GM21529 (cell line): ENCODE data around the gene ANKS1A.
"Not testable (repeated sequence)": the region's sequence is repeated elsewhere in the genome, so short reads cannot be mapped to it uniquely, and the experiment has no call there.

Experiments
- ATAC-seq: cut with Tn5 transposase; IDR thresholded peaks from one replicate; pipeline ENCODE4 v1.9.1; 2021; ENCODE audit not compliant: unreplicated experiment

Gene ANKS1A

DNA sequence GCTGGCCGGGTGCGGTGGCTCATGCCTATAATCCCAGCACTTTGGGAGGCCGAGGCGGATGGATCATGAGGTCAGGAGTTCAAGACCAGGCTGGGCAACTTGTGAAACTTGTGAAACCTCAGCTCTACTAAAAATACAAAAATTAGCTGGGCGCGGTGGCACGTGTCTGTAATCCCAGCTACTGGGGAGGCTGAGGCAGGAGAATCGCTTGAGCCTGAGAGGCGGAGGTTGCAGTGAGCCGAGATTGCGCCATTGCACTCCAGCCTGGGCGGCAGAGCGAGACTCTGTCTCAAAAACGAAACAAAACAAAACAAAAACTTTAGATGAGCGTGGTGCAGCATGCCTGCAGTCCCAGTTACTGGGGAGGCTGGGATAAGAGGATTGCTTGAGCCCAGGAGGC, 3.2 kb upstream of the ANKS1A start:
- ATAC-seq, result not testable (repeated sequence)

DNA sequence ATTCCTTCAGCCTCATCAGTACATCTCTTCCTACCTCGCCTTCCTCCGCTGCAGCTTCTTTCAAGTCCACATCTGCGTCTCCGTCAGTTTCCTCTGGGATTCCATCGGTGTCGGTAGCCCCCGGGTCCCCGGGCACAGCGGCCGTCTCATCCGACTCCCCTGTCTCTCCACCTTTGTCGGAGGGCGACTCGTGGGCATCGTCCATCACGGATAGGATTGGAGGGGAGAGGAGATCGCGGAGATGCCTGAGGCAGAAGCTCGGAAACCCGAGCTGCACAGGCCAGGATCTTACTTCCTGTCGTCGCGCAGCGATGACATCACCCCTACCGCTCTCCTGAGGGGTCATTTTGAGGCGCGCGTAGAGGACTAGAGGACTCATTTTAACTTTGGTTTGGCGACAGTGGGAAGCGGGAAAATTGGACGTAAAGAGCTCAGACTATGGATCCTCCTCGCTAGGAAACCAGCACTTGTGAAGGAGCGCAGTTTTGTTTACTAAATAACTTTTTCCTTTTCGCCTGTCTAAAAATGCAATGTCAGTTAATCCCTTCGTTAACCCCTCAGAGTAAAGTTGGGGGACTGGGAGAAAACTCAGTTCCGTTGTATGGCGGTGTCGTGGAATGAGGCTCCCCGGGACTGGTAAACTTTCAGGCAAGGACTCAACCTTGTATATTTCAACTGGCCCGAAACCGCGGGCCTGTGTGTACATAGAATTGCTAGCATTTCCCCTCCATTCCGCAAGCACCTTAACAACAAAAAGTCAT, 1.1 kb upstream of the ANKS1A start, which contains the start of gene TAF11:
Gene TAF11 (minus strand): TSS at position 290 of the 761 bp plus-strand sequence. CDS start 85 bp downstream, at position 205.
- peak; percentile 73 for ATAC-seq

DNA sequence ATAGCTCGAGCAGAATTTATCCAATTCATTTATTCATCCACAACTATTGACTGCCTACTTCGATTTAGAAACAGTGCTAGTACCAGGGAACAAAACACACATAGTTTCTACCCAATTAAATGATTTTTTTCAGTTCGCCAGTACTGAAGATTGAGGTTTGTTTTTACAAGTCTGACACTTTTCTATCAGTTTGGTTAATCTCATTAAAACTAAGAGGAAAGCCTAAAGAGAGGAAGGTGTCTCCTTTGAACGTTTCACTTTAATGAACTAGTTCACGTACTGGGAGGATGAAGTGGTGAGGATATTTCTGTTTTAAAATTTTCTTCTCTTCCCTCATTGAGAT, 570 bp upstream of the ANKS1A start:
- ATAC-seq, result no peak

DNA sequence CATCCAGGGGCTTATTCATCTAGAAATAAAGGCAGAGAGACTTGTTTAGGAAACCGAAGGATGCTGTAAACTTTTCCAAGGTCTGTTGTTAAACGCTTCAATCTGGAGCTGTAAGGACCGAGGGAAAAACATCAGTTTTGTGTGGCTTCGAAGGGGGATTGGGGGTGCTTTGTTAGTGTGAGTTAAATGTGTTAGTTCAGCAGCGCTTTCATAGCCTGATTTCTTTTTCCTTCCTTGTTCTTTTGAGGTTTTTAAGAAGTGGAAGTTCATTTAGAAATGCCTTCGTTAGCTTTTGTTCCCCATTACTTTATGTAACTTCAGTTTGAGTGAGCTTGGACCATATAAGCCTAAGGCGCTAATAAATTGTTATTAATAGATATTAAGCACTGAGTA, 1.5 kb downstream of the ANKS1A start:
- ATAC-seq, result no peak

DNA sequence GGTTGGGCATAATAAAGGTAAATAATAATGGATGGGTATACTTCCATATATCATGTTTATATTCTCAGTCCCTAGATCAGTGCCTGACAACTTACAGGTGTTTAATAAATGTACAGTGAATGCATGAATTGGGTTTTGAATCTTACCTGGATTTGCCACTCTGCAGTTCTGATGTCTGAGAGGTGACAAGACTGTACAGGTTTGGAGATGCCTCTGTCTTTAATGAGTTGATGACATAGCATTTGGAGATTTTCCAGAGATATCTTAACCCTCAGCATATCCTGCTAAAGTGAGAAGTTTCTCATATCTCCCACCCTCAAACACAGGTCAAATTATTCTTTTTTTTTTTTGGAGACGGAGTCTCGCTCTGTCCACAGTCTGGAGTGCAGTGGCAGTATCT, 2.2 kb downstream of the ANKS1A start:
- no peak for ATAC-seq

DNA sequence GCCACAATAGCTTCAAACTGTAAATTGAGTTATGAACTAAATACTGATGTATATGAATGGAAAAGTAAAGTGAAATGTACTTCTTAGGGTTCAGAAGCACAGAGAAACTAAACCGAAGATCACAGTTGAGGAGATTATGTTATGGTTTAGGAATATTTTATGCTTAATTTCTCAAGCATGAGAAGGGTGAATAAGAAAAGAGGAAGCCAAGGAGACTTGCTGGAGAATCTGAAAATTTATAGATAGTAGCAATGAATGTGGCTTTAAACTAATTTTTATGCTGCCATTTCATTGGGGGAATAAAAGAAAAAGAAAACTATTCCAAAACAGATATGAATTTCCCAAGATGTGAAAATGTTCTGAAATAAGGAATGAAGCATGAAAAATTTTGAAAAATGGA, 5.6 kb downstream of the ANKS1A start:
- ATAC-seq, result no peak

DNA sequence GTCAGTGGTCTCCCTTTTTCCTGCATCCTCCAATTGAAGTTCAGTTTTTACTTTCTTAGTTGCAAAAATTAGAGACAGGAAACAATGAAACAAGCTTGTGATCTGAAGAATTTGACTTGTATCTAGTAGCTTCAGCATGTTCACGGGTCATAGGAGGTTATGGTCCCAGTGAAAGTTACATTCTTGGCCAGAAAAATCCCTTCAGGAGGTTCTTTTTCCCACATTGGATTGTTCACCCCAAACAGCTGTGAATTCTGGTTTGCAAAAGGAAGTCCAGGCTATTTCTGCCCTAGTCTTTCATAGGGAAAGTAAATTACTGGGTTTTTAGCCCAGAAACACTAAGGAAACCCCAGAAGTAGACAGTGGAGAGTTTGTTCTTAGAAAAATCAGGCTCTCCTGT, 8.1 kb downstream of the ANKS1A start:
- ATAC-seq, result no peak

DNA sequence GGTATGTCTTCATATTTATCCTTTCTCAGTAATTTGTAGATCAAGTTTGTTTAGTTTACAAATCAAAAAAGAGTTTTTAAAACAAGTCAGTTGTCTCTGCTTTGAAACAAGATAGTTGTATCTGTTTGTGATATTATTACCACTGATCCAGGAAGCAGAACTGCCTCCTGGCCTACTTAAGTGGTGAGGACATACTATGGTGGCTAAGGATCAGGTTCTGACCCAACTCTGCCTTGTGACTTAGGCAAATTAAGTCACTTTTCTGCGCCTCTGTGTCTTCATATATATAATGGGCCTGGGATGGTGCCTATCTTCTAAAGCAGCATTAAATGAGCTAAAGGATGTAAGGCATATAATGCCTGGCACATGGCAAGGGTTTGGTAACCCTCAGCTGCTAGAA, 8.7 kb downstream of the ANKS1A start:
- ATAC-seq, result no peak

DNA sequence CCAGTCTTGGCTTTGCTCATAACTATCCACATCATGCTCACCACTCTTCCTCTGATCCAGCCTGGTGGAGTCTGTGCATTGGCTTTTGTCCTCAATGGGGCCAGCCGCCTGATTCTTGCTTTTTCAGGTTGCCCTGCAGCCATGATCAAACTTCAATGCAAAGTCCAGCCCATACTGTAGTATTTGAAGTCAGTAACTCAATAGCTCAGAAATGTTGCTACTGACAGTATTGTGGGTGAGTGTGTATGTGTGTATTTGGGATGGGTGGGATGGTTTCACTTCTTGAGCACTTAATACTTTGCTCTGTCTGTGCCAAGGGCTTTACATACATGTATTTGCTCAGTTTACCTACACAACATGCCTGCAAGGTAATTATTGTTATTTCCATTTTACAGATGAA, 10.7 kb downstream of the ANKS1A start:
- not testable (repeated sequence) for ATAC-seq

DNA sequence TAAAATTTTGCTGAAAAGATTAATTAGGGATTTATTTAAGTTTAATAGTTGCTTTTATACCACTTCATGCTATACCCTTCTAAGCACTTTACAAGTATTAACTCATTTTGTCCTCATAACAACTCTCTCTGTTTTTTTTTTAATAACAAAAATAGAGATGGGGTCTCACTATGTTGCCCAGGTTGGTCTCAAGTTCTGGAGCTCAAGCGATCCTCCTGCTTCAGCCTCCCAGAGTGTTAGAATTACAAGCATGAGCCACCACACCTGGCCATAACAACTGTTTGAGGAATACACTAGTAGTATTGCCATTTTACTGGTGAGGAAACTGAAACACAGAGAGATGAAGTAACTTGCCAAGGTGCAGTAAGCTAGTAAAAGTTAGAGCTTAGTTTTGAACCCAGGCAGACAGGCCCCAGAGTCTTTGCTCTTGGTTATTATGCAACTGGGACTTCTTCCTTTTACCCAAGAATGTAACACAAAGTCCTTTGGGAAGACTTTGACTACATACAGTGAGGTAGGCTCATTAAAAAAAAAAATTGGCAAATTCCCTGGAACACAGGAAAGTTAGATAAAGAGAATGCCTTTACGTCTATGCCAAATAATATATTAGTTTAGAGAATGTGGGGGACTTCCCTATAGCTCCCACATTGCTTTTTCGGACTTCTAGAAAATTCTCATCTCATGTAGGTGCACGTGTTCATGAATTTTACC, 11.4 kb downstream of the ANKS1A start:
- ATAC-seq, result no peak

DNA sequence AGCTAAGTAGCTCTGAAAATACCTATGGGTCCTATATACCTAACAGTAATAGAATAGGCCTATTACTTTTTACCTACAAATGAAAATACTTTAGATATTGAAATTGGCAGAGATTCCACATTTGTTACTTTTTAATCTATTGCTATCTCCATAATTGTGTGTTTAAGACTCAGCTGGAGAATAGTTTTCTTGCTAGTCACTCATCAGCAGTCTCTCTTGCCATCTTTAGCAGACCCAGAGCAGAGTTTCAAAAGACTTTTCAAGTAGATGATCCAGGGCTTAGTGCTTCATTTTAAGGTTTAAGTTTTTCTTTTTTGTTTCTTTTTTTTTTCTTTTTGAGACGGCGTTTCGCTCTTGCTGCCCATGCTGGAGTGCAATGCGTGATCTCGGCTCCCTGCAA, 12.9 kb downstream of the ANKS1A start:
- no peak for ATAC-seq

DNA sequence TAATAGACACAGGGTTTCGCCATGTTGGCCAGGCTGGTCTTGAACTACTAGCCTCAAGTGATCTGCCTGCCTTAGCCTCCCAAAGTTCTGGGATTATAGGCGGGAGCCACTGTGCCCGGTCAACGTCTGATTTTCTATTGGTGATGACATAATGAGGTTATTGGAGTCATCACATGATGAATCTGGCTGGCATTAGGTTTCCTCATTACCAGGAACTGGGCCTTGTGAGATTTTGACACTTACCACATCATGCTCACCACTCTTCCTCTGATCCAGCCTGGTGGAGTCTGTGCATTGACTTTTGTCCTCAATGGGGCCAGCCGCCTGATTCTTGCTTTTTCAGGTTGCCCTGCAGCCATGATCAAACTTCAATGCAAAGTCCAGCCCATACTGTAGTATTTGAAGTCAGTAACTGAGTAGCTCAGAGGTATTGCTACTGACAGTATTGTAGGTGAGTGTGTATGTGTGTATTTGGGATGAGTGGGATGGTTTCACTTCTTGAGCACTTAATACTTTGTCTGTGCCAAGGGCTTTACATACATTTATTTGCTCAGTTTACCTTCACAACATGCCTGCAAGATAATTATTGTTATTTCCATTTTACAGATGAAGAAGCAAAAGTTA, 16.0 kb downstream of the ANKS1A start:
- ATAC-seq, result no peak

DNA sequence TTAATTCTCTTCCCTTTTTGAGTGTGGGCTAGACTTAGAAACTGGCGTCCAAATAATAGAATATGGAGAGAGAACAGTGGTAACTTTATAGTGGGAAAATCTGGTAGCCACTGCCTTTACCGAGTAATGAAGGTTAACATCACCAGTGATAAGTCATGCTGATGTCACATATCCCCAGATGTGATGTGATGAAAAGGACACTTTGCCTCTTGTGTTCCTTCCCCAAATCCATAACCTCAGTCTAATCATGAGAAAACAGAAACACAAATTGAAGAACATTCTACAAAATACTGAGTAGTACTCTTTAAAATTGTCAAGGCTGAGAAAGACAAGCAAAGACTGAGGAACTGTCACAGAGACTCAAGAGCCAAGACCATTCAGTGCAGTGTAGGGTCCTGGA, 17.8 kb downstream of the ANKS1A start:
- no peak for ATAC-seq

DNA sequence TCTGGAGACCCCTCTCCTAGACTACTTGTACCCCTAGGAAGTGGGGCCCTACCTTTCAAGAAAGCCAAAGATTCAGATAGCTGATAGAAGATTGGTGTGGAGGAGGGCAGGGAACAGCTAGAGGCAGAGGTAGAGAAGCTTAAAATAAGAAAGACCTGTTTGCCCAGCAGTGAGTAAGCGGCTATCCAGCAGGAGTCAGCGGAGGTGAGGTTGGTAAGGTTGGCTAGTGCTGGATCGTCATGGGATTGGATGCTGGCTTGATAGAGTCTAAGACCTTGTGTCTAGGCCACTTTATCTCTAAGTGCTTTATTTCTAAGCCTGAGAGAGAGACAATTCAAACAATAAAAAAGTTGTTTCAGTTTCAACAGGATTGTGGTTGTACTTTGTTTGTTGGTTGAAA, 19.1 kb downstream of the ANKS1A start:
- no peak for ATAC-seq

DNA sequence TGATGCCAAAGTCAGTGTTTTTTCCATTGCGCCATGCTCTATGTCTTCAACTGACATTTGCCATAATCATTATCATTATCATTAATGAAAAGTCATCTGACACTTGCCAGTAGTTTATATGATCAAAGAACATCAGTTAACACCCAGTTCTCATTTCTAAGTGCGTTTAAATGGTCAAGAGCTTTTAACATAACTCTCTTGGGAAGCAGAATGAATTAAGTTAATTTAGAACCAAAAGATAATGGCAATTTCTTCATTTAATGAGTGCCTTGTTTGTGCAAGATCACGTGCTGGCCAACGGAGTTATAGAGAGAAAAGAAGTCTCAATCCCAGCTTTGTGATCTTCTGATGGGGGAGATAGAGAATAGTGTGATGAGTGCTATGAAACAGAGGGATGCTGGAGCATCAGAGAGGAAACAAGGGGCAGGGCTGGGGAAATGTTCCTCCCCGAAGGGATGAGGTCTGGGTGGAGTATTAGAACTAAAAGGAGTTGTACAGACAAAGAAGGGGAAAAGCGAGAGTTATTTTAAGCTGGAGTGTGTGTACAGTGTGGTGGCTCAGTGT, 20.3 kb downstream of the ANKS1A start:
- no peak for ATAC-seq

DNA sequence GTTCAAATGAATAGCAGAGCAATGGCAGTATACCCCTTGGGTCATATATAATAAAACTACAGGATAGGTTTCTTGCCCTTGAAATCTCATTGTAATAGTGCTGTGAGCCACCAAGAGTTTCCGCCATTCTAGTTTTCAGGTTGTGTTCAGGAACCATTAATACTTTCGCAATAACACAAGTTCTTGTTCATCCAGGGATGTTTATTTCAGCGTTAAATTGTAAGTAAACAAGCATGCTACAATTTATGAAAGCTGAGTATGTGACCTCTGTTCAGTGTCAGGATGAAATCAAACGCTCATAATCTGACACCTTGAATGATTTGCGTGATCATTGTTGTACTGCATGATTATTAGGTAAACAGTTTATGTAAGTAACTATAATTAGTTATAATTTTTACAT, 22.8 kb downstream of the ANKS1A start:
- ATAC-seq, result no peak

DNA sequence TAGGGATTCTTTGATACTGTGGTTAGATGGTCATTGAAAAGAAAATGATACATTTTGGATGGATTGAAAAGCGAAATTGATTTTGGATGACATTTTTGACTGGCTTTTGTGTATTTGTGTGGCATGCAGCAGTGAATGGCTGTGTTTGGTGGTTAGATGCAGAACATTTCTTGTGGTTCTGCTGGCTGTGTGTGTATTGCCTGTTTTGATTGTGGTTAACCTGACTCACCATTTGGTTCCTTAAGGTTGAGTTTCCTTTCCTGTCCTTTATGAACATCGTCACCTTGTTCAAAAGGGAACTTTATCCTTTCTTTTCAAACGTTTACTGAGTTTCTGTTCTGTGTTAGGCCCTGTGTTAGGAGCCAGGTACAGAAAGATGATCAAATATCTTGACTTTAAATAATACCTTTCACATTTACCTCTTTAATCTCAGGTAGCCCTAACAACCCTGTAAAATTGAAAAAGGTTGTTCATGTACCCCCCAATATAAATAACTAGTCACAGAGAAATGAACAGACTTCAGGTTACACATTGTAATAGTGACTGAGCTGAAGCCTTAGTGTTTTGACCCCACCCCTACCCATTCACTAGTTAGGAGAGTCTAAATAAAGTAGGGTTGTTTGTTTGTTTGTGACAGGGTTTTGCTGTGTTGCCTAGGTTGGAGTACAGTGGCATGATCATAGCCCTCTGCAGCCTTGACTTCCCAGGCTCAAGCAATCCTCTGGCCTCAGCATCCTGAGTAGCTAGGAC, 23.8 kb downstream of the ANKS1A start:
- ATAC-seq, result peak; percentile 80

DNA sequence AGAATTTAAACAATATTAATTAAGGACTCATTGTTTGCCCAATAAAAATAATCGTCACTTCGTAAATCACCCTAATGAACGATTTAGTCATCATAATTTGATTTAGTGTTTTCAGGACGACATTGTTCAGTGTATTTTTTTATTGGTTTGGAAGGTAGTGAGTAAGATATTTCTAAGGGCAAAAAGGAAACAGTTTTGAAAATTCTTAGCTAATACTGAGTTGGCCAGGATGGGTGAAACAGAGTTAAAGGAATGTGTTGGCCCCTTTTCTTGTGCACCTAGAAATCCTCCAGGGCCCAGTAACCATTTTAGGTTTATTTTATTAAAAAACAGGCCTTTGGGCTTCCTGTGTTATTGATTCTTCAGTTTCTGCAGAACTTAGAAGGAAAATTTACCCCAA, 25.3 kb downstream of the ANKS1A start:
- ATAC-seq, result no peak

DNA sequence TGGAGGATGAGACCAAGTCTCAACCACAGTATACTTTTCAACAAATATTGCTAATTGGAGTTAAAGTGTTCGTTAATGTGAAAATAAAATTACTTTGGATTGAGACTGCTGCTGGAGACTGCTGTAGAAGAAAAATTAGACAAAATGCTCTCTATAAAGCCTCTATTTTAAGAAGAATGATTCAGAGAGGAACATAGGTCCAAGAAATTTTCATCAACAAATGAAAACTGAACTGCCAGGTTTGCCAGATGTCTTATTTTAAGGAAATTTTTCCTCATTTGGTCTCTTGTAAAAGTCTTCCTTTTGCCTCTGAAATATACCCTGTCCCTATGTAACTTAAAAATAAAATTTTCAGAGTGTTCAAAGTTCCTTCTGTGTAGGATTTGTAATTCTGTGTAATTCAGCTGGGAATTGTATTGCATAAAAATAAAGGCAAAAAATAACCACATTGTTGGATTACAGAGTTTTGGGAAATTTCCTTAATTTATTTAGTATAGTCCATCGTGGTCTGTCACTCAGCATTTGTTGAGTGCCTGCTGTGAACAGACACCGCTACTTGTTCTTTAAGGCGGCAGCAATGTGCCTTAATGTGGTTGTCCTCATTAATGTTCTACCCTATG, 27.4 kb downstream of the ANKS1A start:
- ATAC-seq, result no peak

DNA sequence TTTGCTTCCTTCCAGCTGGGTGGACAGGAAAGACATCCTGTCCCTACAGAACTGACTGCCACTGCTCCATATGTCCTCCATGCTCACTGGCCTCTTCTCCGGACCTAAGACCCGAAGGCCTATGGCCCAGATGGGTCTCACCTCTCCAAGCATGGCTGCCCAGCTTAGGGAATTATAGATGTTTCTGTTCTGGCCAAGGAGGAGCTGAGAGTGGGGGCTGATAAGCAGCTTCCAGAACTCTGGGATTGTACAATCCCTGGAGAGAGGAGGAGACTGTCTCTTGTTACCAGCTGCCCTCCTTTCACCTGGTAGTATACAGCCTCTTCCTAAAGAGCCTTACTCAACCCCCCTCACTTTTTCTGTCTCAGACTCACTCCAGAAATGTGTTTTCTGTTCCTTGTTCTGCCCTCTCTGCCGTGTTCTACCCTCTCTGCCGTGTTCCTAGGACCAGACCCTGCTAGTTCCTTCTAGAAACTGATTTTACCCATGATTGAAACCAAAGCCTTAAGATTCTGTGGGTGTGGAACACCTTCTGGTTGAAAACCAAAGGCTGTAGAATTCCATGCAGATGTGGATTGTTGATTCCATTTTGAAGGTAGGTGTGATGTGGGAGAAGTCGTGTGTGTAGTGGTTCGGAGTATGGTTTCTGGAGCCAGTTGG, 28.7 kb downstream of the ANKS1A start:
- ATAC-seq, result no peak
